Kidney epithelial cell (primary cell): Measurements from ENCODE around the gene TM4SF5. TPM values are rescaled to one million over a fixed set of nuclear protein-coding genes. Genes with fewer than 3 reads are reported as not detected.

Experiments used
- DNase-seq: peaks from one replicate; pipeline ENCODE4 v3.0.0-alpha.2; 2010; ENCODE audit warnings: low read depth
- H3K27me3 ChIP-seq: 2 replicates; pipeline ENCODE4 v1.6.0; 2011; ENCODE audit warnings: low read length; ENCODE audit not compliant: control insufficient read depth, insufficient read depth
- H3K36me3 ChIP-seq: 2 replicates; pipeline ENCODE4 v1.5.1; 2011; ENCODE audit warnings: low read length; ENCODE audit not compliant: control insufficient read depth, insufficient read depth
- H3K4me3 ChIP-seq: 2 replicates; pipeline ENCODE4 v1.5.1; 2011; ENCODE audit warnings: low read depth, mild to moderate bottlenecking, control low read depth, low read length
- total RNA-seq: library from RNA; depleted of rRNA; stranded (reverse); fragments of >200 nt; gene quantifications from 2 replicates; pipeline ENCODE4 v1.2.3, GENCODE V29; 2015
- TF ChIP-seq, protein P1 (sequence below): IDR thresholded peaks from 2 replicates; pipeline ENCODE4 v1.5.1; 2011; ENCODE audit warnings: mild to moderate bottlenecking, moderate library complexity, low read length, control low read depth, inconsistent platforms; ENCODE audit not compliant: insufficient read depth, poor library complexity, severe bottlenecking

The TM4SF5 gene
- total RNA-seq, 1 donor from 2014 or later, result not detected

DNA sequence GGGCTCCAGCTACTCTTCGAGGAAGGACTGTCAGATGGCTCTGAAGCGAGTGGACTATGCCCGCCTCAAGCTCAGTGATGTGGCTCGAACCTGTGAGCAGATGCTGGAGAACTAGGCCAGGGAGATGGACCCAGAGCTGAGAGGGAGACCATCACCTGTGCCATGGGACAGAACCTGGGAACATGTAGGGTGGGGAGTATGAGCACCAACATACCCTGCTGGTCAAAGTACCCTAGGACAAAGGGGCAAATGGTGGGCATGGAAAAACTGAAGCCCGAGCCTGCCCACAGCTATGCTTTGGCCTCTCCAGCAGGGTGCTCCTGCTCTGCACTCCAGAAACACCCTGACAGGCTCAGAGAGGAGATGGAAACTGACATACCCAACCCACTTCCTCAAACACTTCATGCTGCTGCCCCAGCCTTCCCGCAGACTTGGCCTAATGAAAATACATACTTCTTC, 38.6 kb upstream of the TM4SF5 start:
- H3K4me3 ChIP-seq, result no peak overlapping the region

GRCh38 chr17:4734857-4735475, 36.7 kb upstream of the TM4SF5 start:
- TF ChIP-seq, protein P1, sequence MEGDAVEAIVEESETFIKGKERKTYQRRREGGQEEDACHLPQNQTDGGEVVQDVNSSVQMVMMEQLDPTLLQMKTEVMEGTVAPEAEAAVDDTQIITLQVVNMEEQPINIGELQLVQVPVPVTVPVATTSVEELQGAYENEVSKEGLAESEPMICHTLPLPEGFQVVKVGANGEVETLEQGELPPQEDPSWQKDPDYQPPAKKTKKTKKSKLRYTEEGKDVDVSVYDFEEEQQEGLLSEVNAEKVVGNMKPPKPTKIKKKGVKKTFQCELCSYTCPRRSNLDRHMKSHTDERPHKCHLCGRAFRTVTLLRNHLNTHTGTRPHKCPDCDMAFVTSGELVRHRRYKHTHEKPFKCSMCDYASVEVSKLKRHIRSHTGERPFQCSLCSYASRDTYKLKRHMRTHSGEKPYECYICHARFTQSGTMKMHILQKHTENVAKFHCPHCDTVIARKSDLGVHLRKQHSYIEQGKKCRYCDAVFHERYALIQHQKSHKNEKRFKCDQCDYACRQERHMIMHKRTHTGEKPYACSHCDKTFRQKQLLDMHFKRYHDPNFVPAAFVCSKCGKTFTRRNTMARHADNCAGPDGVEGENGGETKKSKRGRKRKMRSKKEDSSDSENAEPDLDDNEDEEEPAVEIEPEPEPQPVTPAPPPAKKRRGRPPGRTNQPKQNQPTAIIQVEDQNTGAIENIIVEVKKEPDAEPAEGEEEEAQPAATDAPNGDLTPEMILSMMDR, result no peak
- Histone ChIP-seq H3K27me3 (peaks cover 18% of the 10 kb centered on the region), H3K4me3 (no peak overlapping the region), H3K36me3 (no peaks in the 10 kb centered on the region)
- no peak for DNase-seq

More for the DNA sequence above, 38.6 kb upstream of the TM4SF5 start:
- no peak for DNase-seq
- TF ChIP-seq, protein P1, result no peak
- Histone ChIP-seq H3K27me3 (peaks cover under 1% of the 10 kb centered on the region), H3K36me3 (no peaks in the 10 kb centered on the region)

- peaks cover 28% of the 10 kb centered on the region for H3K27me3 ChIP-seq
- H3K4me3 ChIP-seq, result no peak overlapping the region
- TF ChIP-seq, protein P1, result no peak
- H3K36me3 ChIP-seq, result no peaks in the 10 kb centered on the region
- no peak for DNase-seq
Observed at GRCh38 chr17:4735876-4736651, 35.6 kb upstream of the TM4SF5 start.

DNA sequence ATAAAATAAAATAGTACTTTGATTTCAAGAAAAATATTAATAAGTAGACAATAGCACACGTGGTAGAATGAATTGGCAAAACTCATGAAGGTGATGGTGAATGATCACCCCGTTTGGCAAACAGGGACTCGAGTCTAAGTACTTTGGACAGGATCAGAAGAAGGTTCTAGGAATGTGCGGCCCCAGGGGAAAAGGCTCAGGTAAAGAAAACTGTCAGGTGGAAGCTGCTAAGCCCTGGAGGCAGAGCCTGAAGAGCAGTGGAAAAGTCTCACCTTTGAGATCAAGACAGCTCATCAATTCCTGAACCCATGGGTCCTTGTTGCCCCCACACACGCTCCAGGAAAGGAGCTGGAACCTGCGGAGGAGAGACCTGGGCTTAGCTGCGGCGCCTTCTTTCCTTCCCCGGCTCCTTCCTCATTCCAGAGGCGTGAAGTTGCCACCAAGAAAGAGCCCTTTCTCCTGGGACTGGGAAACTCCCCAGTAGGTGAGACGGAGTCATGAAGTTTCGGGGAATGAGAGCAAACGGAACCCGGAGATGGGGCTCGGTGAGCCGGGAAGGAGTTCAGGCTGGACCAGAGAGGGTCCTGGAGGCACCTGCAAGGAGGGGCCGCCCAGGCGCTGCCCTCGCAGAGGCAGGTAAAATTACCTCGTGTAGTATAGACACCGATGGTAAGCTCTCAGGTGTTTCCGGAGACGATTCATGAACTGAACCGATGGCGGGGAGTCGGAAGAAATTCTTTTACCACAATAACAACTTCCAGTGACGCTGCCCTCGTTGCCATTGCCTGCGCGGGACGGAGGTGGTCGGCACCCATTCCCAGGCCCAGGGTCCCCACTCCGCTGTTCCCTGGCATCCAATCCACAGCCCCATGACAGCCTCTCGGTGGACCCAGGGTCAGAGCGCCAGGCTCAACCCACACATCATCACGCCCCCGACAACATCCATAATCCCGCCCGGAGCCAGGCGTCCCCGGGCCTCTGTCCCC, 33.3 kb upstream of the TM4SF5 start:
- H3K36me3 ChIP-seq, result no peaks in the 10 kb centered on the region
- H3K27me3 ChIP-seq, result peaks cover 35% of the 10 kb centered on the region
- TF ChIP-seq, protein P1, result no peak
- DNase-seq, result peak; percentile 21
- H3K4me3 ChIP-seq, result peak overlapping the region; percentile 63

DNA sequence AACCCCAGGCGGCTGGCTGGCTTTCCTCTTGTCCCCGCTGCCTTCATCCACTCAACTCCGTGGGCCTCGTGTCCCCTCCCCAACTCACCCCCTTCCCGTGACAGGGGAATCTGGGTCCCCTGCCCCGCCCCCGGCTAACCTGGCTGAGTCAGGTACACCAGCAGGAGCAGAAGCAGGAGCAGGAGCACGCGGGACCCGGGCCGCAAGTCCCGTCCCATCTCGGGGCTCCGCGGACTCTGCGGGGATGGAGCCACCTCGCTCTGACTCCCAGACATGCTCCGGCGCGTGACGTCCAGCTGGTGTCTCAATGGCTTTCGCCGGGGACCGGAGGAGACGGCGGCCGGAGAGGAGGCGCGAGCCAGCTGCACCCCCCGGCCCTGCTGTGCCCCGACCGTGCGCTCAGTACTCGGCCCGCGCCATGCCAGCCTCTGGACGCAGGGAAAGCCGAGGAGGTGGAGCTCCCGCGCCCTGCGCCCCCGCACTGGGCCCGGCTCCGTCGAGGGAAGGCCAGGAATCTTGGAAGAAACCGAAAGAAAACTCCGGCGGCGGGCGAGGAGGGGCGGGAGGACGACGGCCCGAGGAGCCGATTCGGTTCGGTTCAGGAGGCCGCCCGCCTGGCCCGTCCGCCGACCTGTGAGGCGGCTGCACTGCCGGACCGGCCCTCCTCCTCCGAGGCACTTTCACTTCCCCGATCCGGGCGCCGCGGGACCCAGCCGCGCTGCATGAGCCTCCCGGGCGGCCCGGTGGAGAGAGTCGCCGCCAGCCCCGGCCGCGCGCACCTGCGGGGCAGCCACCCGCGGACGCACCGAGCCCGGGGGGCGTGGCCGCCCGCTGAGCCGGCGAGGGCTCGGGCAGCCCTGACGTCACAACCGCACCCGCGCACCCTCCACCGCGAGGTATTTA, 32.3 kb upstream of the TM4SF5 start, which contains the start of the genes CXCL16 and ZMYND15:
Gene CXCL16 (minus strand): TSS at position 807 of the 903 bp plus-strand sequence. CDS start 589 bp downstream, at position 218.
Gene ZMYND15 (plus strand): TSS at position 712 of the 903 bp plus-strand sequence. CDS start 716 bp downstream, outside the sequence.
- Histone ChIP-seq H3K4me3 (peak within 1 kb of the TSS; percentile 63), H3K27me3 (peaks cover 42% of the 10 kb centered on the region), H3K36me3 (no peaks in the 10 kb centered on the region)
- DNase-seq, result no peak
- TF ChIP-seq, protein P1, result no peak
